Measurements from ENCODE around the gene ZNF680.
"Not testable (repeated sequence)": the region's sequence is repeated elsewhere in the genome, so short reads cannot be mapped to it uniquely, and the experiment has no call there.

The ZNF680 gene

DNA sequence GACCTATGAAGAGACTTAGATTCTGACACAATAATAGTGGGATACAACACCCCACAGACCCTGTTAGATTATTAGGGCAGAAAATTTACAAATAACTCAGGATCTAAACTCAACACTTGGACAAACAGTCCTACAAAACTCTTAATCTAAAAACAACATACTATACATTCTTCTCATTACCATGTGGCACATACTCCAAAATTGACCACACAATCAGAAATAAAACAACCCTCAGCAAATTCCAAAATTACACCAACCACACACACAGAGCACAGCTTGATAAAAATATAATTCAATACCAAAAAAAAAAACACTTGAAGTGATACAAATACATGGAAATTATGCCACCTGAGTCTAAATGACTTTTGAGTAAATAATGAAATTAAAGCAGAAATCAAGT is 7.8 kb downstream of the ZNF680 start:
- Histone ChIP-seq H3K27ac (ENCODE audit: low read length) (no peak overlapping the region), H3K27me3 (ENCODE audit: control insufficient read depth in 1 of 2, insufficient read depth in 2 of 2, low read length in 2 of 2) (no peaks in the 10 kb centered on the region), H3K4me1 (ENCODE audit: control insufficient read depth, insufficient read depth, low read length) (peaks cover 4% of the 10 kb centered on the region), H3K36me3 (ENCODE audit: control insufficient read depth in 2 of 2, insufficient read depth in 2 of 2, low read length in 2 of 2) (no peaks in the 10 kb centered on the region), H3K9me3 (ENCODE audit: control insufficient read depth in 2 of 2, low read length in 2 of 2) (no peaks in the 10 kb centered on the region), H3K9ac (ENCODE audit: low read length in 2 of 2) (no peak overlapping the region), H3K4me3 (ENCODE audit: low read length in 2 of 2) (no peak overlapping the region)

GRCh38 chr7:64554188-64554587 is 8.7 kb downstream of the ZNF680 start:
- not testable (repeated sequence) for H3K27me3 ChIP-seq (ENCODE audit: control insufficient read depth in 1 of 2, insufficient read depth in 2 of 2, low read length in 2 of 2); H3K27ac ChIP-seq (ENCODE audit: low read length); H3K36me3 ChIP-seq (ENCODE audit: control insufficient read depth in 2 of 2, insufficient read depth in 2 of 2, low read length in 2 of 2); H3K9ac ChIP-seq (ENCODE audit: low read length in 2 of 2); H3K4me3 ChIP-seq (ENCODE audit: low read length in 2 of 2); H3K4me1 ChIP-seq (ENCODE audit: control insufficient read depth, insufficient read depth, low read length); H3K9me3 ChIP-seq (ENCODE audit: control insufficient read depth in 2 of 2, low read length in 2 of 2)

DNA sequence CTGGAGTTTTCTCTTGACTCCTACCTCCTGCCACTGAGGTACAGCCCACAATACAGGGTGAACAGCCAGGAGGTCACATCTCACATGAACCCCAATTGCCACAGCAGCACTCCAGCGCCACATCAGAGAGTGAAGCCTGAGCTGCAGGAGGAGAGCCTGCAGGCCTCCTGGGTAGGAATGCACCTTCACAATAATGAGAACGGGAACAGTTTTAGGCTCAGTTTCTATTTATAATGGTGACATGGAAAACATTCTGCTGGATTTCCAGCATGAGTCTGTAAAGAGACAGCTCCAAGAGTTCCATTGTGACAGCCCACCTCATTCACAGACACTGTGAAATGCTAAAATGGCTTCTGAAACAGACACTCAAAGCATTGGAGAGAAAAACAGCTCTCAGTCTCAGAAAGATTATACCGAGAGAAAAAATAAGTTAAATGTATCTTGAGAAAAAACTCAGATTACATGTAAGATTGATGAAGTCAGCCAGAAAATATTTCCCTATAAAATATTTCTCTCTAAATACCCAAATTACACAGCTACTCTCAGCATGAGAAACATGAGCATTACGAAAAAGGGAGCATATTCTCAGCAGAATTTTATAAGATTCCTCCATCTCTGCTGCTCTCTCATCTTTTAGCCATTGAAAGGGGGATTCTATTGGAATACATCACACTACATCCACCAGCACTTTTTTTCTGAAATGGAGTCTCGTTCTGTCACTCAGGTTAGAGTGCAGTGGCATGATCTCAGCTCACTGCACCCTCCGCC is 11.3 kb downstream of the ZNF680 start:
- H3K4me1 ChIP-seq (ENCODE audit: control insufficient read depth, insufficient read depth, low read length): no peaks in the 10 kb centered on the region
- no peaks in the 10 kb centered on the region for H3K27me3 ChIP-seq (ENCODE audit: control insufficient read depth in 1 of 2, insufficient read depth in 2 of 2, low read length in 2 of 2)
- H3K9me3 ChIP-seq (ENCODE audit: control insufficient read depth in 2 of 2, low read length in 2 of 2): no peaks in the 10 kb centered on the region
- H3K36me3 ChIP-seq (ENCODE audit: control insufficient read depth in 2 of 2, insufficient read depth in 2 of 2, low read length in 2 of 2): no peaks in the 10 kb centered on the region
- no peak overlapping the region for H3K9ac ChIP-seq (ENCODE audit: low read length in 2 of 2)
- no peak overlapping the region for H3K27ac ChIP-seq (ENCODE audit: low read length)
- H3K4me3 ChIP-seq (ENCODE audit: low read length in 2 of 2): no peak overlapping the region

- H3K36me3 ChIP-seq (ENCODE audit: control insufficient read depth in 2 of 2, insufficient read depth in 2 of 2, low read length in 2 of 2): peaks cover 0 to 4% of the 10 kb centered on the region in 2 donors
These were observed 18.9 kb downstream of the ZNF680 start for GRCh38 chr7:64544010-64544409.

GRCh38 chr7:64541438-64542359 is 21.2 kb downstream of the ZNF680 start:
- Histone ChIP-seq H3K27me3 (ENCODE audit: control insufficient read depth in 1 of 2, insufficient read depth in 2 of 2, low read length in 2 of 2) (no peaks in the 10 kb centered on the region), H3K4me3 (ENCODE audit: low read length in 2 of 2) (no peak overlapping the region), H3K4me1 (ENCODE audit: control insufficient read depth, insufficient read depth, low read length) (peaks cover 4% of the 10 kb centered on the region), H3K27ac (ENCODE audit: low read length) (no peak overlapping the region), H3K9ac (ENCODE audit: low read length in 2 of 2) (no peak overlapping the region), H3K9me3 (ENCODE audit: control insufficient read depth in 2 of 2, low read length in 2 of 2) (no peaks in the 10 kb centered on the region), H3K36me3 (ENCODE audit: control insufficient read depth in 2 of 2, insufficient read depth in 2 of 2, low read length in 2 of 2) (peaks cover 0 to 4% of the 10 kb centered on the region in 2 donors)

More at GRCh38 chr7:64544010-64544409, 18.9 kb downstream of the ZNF680 start:
- Histone ChIP-seq H3K27ac (ENCODE audit: low read length) (no peak overlapping the region), H3K4me1 (ENCODE audit: control insufficient read depth, insufficient read depth, low read length) (peaks cover 4% of the 10 kb centered on the region), H3K27me3 (ENCODE audit: control insufficient read depth in 1 of 2, insufficient read depth in 2 of 2, low read length in 2 of 2) (no peaks in the 10 kb centered on the region), H3K9ac (ENCODE audit: low read length in 2 of 2) (no peak overlapping the region), H3K9me3 (ENCODE audit: control insufficient read depth in 2 of 2, low read length in 2 of 2) (no peaks in the 10 kb centered on the region), H3K4me3 (ENCODE audit: low read length in 2 of 2) (no peak overlapping the region)

DNA sequence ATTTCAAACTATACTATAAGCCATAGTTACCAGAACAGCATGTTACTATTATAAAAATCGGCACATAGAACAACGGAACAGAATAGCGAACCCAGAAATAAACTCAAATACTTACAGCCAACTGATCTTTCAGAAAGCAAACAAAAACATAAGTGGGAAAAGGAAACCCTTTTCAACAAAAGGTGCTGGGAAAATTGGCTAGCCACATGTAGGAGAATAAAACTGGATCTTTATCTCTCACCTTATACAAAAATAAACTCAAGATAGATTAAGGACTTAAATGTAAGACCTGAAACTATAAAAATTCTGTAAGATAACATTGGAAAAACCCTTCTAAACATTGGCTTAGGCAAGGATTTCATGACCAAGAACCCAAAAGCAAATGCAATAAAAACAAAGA is 29.1 kb downstream of the ZNF680 start:
- H3K4me1 ChIP-seq (ENCODE audit: control insufficient read depth, insufficient read depth, low read length): no peaks in the 10 kb centered on the region
- no peak overlapping the region for H3K4me3 ChIP-seq (ENCODE audit: low read length in 2 of 2)
- H3K27ac ChIP-seq (ENCODE audit: low read length): no peak overlapping the region
- H3K9me3 ChIP-seq (ENCODE audit: control insufficient read depth in 2 of 2, low read length in 2 of 2): no peaks in the 10 kb centered on the region
- peaks cover 0 to under 1% of the 10 kb centered on the region in 2 donors for H3K36me3 ChIP-seq (ENCODE audit: control insufficient read depth in 2 of 2, insufficient read depth in 2 of 2, low read length in 2 of 2)
- H3K27me3 ChIP-seq (ENCODE audit: control insufficient read depth in 1 of 2, insufficient read depth in 2 of 2, low read length in 2 of 2): no peaks in the 10 kb centered on the region
- no peak overlapping the region for H3K9ac ChIP-seq (ENCODE audit: low read length in 2 of 2)

DNA sequence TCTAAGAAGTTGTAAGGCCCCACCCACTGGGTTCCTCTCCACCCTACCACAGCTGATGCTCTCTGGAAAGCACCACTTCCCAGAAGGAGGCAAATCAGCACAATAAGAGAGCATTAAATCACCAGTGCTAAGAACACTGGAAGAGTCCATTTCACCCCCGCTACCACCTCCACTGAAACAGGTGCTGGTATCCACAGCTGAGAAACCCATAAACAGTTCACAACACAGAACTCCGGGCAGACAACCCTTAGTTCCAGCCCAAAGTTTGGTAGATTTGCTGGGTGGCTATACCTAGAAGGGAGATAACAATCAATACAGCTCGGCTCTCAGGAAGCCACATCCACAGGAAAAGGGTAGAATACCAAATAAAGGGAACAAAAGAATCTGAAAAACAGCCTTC is 34.1 kb downstream of the ZNF680 start:
- Histone ChIP-seq H3K36me3 (ENCODE audit: control insufficient read depth in 2 of 2, insufficient read depth in 2 of 2, low read length in 2 of 2) (peaks cover 7 to 11% of the 10 kb centered on the region in 2 donors), H3K27ac (ENCODE audit: low read length) (no peak overlapping the region), H3K9me3 (ENCODE audit: control insufficient read depth in 2 of 2, low read length in 2 of 2) (peaks cover 0 to 4% of the 10 kb centered on the region in 2 donors), H3K27me3 (ENCODE audit: control insufficient read depth in 1 of 2, insufficient read depth in 2 of 2, low read length in 2 of 2) (no peaks in the 10 kb centered on the region), H3K9ac (ENCODE audit: low read length in 2 of 2) (no peak overlapping the region), H3K4me3 (ENCODE audit: low read length in 2 of 2) (no peak overlapping the region), H3K4me1 (ENCODE audit: control insufficient read depth, insufficient read depth, low read length) (no peaks in the 10 kb centered on the region)

- Histone ChIP-seq H3K27me3 (ENCODE audit: control insufficient read depth in 1 of 2, insufficient read depth in 2 of 2, low read length in 2 of 2) (no peaks in the 10 kb centered on the region), H3K4me3 (ENCODE audit: low read length in 2 of 2) (no peak overlapping the region), H3K9me3 (ENCODE audit: control insufficient read depth in 2 of 2, low read length in 2 of 2) (peaks cover 6 to 7% of the 10 kb centered on the region in 2 donors), H3K36me3 (ENCODE audit: control insufficient read depth in 2 of 2, insufficient read depth in 2 of 2, low read length in 2 of 2) (peaks cover 4 to 7% of the 10 kb centered on the region in 2 donors), H3K4me1 (ENCODE audit: control insufficient read depth, insufficient read depth, low read length) (no peaks in the 10 kb centered on the region), H3K27ac (ENCODE audit: low read length) (no peak overlapping the region), H3K9ac (ENCODE audit: low read length in 2 of 2) (no peak overlapping the region)
These were observed 41.4 kb downstream of the ZNF680 start for GRCh38 chr7:64521409-64521984.

DNA sequence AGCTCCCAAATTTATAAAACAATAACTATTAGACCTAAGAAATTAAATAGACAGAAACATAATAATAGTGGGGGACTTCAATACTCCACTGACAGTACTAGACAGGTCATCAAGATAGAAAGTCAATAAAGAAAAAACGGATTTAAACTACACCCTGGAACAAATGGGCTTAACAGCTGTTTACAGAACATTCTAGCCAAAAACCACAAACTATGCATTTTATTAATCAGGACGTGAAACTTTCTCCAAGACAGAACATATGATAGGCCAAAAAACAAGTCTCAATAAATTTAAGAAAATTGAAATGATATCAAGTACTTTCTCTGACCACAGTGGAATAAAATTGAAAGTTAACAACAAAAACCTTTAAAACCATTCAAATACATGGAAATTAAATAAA is 46.4 kb downstream of the ZNF680 start:
- peaks cover 3 to 6% of the 10 kb centered on the region in 2 donors for H3K9me3 ChIP-seq (ENCODE audit: control insufficient read depth in 2 of 2, low read length in 2 of 2)
- no peaks in the 10 kb centered on the region for H3K27me3 ChIP-seq (ENCODE audit: control insufficient read depth in 1 of 2, insufficient read depth in 2 of 2, low read length in 2 of 2)
- H3K4me3 ChIP-seq (ENCODE audit: low read length in 2 of 2): no peak overlapping the region
- peaks cover 10% of the 10 kb centered on the region for H3K4me1 ChIP-seq (ENCODE audit: control insufficient read depth, insufficient read depth, low read length)
- H3K36me3 ChIP-seq (ENCODE audit: control insufficient read depth in 2 of 2, insufficient read depth in 2 of 2, low read length in 2 of 2): no peaks in the 10 kb centered on the region
- H3K9ac ChIP-seq (ENCODE audit: low read length in 2 of 2): no peak overlapping the region
- peak overlapping the region; percentile 8 for H3K27ac ChIP-seq (ENCODE audit: low read length)

DNA sequence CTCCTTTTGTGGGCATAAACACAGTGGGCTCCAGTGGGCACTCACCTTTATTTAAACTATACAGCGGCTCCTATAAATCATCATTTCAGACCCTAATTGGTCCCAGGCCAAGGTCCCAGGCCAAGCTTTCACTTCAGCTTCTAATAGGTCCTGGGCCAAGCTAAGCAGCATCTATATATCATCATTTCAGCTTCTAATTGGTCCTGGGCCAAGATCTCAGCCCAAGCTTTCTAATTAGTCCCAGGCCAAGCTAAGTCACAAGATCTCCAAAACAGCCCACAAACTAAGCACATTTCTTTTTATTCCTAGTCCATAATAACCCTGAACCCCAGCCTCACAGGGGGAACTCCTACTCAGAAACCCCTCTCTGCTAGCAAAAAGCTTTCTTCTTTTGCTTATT is 47.1 kb downstream of the ZNF680 start:
- Histone ChIP-seq H3K9me3 (ENCODE audit: control insufficient read depth in 2 of 2, low read length in 2 of 2) (peaks cover 3 to 6% of the 10 kb centered on the region in 2 donors), H3K4me3 (ENCODE audit: low read length in 2 of 2) (peak overlapping the region; percentile 30 to 35), H3K4me1 (ENCODE audit: control insufficient read depth, insufficient read depth, low read length) (peaks cover 10% of the 10 kb centered on the region), H3K27ac (ENCODE audit: low read length) (peak overlapping the region; percentile 8), H3K27me3 (ENCODE audit: control insufficient read depth in 1 of 2, insufficient read depth in 2 of 2, low read length in 2 of 2) (no peaks in the 10 kb centered on the region), H3K9ac (ENCODE audit: low read length in 2 of 2) (peak overlapping the region in 1 of 2 donors; percentile 47), H3K36me3 (ENCODE audit: control insufficient read depth in 2 of 2, insufficient read depth in 2 of 2, low read length in 2 of 2) (no peaks in the 10 kb centered on the region)

All from stomach smooth muscle (tissue), 2 donors.